GM12892 (cell line): Measurements from ENCODE around the gene ASTN1.

Source experiments
- DNase-seq: peaks from one replicate; pipeline ENCODE4 v3.0.0; 2011; ENCODE audit not compliant: insufficient read length
- FAIRE-seq: peaks from 2 replicates; lab custom pipeline; 2011; peaks lifted over from hg19 to GRCh38; lab: Jason Lieb, UNC
- POLR2A ChIP-seq: IDR thresholded peaks from 2 replicates; pipeline ENCODE4 v1.6.1; 2011; ENCODE audit warnings: low read depth, low read length, control low read depth
- POLR2AphosphoS5 ChIP-seq: IDR thresholded peaks from 2 replicates; pipeline ENCODE4 v1.6.1; 2011; ENCODE audit warnings: low read depth, low read length, control low read depth
- TAF1 ChIP-seq: IDR thresholded peaks from 2 replicates; pipeline ENCODE4 v1.6.1; 2011; ENCODE audit warnings: low read depth, mild to moderate bottlenecking, control low read depth, low read length, borderline replicate concordance

Gene ASTN1

GRCh38 chr1:176816232-176816631 lies 348.3 kb downstream of the ASTN1 start:
- no peak for FAIRE-seq
- TF ChIP-seq TAF1 (no peak), POLR2A (no peak), POLR2AphosphoS5 (no peak)
- no peak for DNase-seq

DNA sequence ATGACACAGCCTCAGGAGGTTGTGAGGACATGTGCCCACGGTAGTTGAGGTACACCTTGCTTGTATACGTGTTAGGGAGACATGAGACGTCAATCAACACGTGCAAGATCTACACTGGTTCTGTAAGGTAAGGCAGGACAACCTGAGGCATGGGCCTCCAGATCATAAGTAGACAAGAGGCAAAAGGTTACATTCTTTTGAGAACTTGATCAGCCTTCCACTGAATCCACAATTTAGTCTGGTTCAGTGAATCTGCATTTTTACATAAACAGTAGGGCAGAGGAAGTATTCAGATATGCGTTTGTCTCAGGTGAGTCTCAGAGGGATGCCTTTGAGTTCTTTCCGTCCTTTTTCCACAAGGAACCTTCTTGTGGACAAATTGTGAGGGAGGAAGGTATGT lies 348.9 kb downstream of the ASTN1 start:
- FAIRE-seq (no peak), DNase-seq (no peak)
- TF ChIP-seq POLR2A (no peak), TAF1 (no peak), POLR2AphosphoS5 (no peak)

GRCh38 chr1:176811511-176812288 lies 352.8 kb downstream of the ASTN1 start:
- TF ChIP-seq TAF1 (no peak), POLR2A (no peak), POLR2AphosphoS5 (no peak)

DNA sequence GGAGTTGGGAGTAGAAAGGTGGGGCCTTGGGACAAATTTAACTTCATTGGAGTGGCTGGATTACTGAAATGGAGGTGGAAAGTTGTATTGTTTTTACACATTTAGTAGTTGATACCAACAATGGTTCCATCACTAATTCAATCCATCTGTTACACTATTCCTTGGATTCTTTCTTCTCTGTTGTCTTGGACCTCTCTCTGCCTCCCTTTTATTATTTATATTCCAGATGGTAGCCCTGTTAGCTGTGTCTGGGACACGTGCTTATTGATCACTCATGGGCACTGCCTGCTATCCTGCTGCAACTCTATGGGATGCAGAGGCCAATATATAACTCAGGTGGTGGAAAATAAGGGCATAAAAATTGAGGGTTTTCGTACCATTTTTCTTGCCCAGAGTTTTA lies 355.2 kb downstream of the ASTN1 start:
- FAIRE-seq (no peak), DNase-seq (no peak)
- no peak for TF ChIP-seq POLR2A
- no peak for TF ChIP-seq TAF1
- TF ChIP-seq POLR2AphosphoS5, result no peak

More at GRCh38 chr1:176811511-176812288, 352.8 kb downstream of the ASTN1 start:
- DNase-seq (no peak), FAIRE-seq (no peak)
